ENCODE results near the gene MYH11. TPM values are rescaled to one million over a fixed set of nuclear protein-coding genes. Genes with fewer than 3 reads are reported as not detected.

The MYH11 gene
- total and polyA plus RNA-seq, 5 donors from 2014 or later, result 0.15 to 0.67 (median 0.43) TPM; not detected in 1

DNA sequence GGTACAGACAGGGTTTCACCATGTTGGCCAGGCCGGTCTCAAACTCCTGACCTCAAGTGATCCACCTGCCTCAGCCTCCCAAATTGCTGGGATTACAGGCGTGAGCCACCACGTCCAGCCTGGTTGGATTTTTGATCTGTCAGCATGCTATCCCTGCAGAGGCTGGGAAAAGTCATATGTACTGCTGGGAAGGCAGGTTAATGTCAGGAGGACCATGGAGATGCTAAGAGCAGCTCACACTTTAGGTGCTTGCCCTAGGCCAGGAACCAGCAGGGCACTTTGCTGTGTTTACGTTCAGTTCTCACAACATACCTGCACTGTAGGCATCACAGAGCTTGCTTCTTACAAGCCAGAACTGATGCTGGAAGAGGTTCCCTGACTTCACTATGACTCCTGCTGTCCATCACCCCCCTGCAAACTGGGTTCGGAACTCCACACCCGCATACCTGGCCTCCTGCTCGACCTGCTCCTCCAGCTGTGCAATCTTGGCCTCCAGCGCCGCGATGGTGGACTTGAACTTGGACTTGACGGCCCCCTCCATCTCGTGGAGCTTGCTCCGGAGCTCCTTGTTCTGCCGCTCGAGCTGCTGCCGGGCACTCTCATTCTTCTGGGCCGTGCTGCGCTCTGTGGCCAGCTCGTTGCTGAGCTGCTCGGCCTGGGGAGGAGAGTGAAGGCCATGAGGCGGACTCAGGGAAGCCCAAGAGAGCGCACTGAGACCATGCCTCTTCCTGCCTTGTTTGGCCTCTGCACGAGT lies 140.0 kb downstream of the MYH11 start:
- Mint-ChIP-seq H3K4me3 (no peak overlapping the region), H3K27ac (peak overlapping the region in 1 of 3 donors; percentile 29), H3K27me3 (no peaks in the 10 kb centered on the region), H3K36me3 (peaks cover 22% of the 10 kb centered on the region), H3K4me1 (peaks cover 0 to 15% (median 5%) of the 10 kb centered on the region in 4 donors), H3K9me3 (no peaks in the 10 kb centered on the region)
- Histone ChIP-seq H3K36me3 (ENCODE audit: control insufficient read depth, insufficient read depth, low read length) (peaks cover 36% of the 10 kb centered on the region), H3K4me1 (ENCODE audit: control insufficient read depth, insufficient read depth, low read length, poor library complexity, severe bottlenecking) (no peaks in the 10 kb centered on the region), H3K4me3 (ENCODE audit: low read depth, low read length) (no peak overlapping the region), H3K9me3 (ENCODE audit: control insufficient read depth in 2 of 2, low read length in 2 of 2) (no peaks in the 10 kb centered on the region), H3K27ac (ENCODE audit: insufficient read depth, low read length, poor library complexity, severe bottlenecking) (no peak overlapping the region), H3K27me3 (ENCODE audit: control insufficient read depth, insufficient read depth, low read length) (no peaks in the 10 kb centered on the region)
- DNase-seq (no peak), ATAC-seq (ENCODE audit: low read depth in 2 of 2) (no peak)

DNA sequence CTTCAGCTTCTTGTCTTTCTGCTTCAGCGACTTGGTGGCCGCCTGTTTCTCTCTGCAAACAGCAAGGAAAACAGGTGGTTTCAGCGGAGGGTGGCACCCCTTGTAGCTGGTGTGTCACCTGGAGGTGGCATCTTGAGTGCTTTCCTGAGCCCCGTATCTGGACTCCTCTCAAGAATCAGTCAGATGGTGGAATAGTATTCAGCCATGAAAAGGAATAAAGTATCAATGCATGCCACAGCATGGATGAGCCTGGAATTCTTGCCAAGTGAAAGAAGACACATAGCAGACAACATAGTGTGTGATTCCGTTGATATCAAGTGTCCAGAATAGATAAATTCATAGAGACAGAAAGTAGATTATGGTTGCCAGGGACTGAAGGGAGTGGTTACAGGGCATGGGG lies 141.6 kb downstream of the MYH11 start:
- H3K9me3 Mint-ChIP-seq, result no peaks in the 10 kb centered on the region
- Histone ChIP-seq H3K4me3 (ENCODE audit: low read depth, low read length) (no peak overlapping the region), H3K36me3 (ENCODE audit: control insufficient read depth, insufficient read depth, low read length) (peaks cover 28% of the 10 kb centered on the region), H3K9me3 (ENCODE audit: control insufficient read depth in 2 of 2, low read length in 2 of 2) (no peaks in the 10 kb centered on the region), H3K27ac (ENCODE audit: insufficient read depth, low read length, poor library complexity, severe bottlenecking) (no peak overlapping the region), H3K27me3 (ENCODE audit: control insufficient read depth, insufficient read depth, low read length) (no peaks in the 10 kb centered on the region), H3K4me1 (ENCODE audit: control insufficient read depth, insufficient read depth, low read length, poor library complexity, severe bottlenecking) (no peaks in the 10 kb centered on the region)
- ATAC-seq (ENCODE audit: low read depth in 2 of 2) (no peak), DNase-seq (no peak)
- peaks cover 23% of the 10 kb centered on the region for H3K36me3 Mint-ChIP-seq
- no peak overlapping the region for H3K27ac Mint-ChIP-seq
- H3K4me3 Mint-ChIP-seq, result no peak overlapping the region
- H3K27me3 Mint-ChIP-seq, result no peaks in the 10 kb centered on the region
- peaks cover 0 to 21% (median 10%) of the 10 kb centered on the region in 4 donors for H3K4me1 Mint-ChIP-seq

DNA sequence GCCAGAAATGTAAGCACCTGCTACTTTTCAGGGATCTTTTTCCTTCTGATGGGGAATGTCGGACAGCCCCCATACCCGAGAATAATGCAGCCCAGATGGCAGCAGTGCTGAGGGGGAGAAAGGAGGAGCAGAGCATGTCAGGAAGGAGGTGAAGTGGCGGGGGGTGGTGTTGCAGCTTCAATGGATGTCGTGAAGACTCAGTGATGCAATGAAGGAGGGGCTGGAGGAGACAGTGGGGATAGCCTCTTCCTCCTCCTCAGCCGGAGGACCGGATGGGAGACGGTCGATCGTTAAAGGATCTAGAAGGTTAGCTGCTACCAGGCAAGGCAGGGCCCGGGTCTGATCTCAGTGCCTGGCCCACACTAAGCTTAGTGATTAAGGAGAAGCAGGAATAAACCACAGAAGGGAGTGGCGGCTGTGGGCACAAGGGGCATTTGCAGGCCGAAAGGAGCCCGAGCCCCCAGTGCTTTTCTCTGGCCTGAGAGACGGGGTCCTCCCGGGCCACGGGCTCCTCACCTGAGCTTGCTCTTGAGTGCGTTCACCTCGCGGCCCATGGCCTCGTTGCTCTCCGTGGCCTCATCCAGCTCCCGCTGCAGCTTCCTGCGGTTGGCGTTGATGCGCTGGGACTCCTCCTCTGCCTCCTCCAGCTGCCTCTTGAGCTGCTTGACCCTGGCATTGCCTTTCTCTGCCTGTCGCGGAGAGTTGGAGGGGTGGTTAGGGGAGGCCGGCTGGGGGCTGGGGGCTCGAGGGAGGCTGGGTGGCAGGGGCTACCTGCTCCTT lies 142.2 kb downstream of the MYH11 start:
- Mint-ChIP-seq H3K27me3 (no peaks in the 10 kb centered on the region), H3K9me3 (no peaks in the 10 kb centered on the region), H3K36me3 (peaks cover 23% of the 10 kb centered on the region), H3K4me1 (peaks cover 0 to 21% (median 10%) of the 10 kb centered on the region in 4 donors), H3K27ac (no peak overlapping the region), H3K4me3 (no peak overlapping the region)
- ATAC-seq (ENCODE audit: low read depth in 2 of 2) (no peak), DNase-seq (no peak)
- Histone ChIP-seq H3K9me3 (ENCODE audit: control insufficient read depth in 2 of 2, low read length in 2 of 2) (no peaks in the 10 kb centered on the region), H3K36me3 (ENCODE audit: control insufficient read depth, insufficient read depth, low read length) (peaks cover 28% of the 10 kb centered on the region), H3K4me1 (ENCODE audit: control insufficient read depth, insufficient read depth, low read length, poor library complexity, severe bottlenecking) (no peaks in the 10 kb centered on the region), H3K27ac (ENCODE audit: insufficient read depth, low read length, poor library complexity, severe bottlenecking) (no peak overlapping the region), H3K27me3 (ENCODE audit: control insufficient read depth, insufficient read depth, low read length) (no peaks in the 10 kb centered on the region), H3K4me3 (ENCODE audit: low read depth, low read length) (no peak overlapping the region)

DNA sequence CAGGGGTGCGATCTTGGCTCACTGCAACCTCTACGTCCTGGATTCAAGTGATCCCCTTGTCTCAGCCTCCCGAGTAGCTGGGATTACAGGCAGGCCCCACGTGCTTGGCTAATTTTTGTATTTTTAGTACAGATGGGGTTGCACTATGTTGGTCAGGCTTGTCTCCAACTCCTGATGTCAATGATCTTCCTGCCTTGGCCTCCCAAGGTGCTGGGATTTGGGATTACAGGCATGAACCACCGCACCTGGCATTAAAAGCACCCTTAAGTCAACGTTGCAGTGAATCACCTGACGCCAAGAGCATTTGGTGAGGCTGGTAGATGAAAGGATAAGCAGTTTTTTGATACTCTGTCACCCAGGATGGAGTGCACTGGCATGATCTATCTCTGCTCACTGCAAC lies 147.8 kb downstream of the MYH11 start:
- no peak overlapping the region for H3K27ac Mint-ChIP-seq
- peaks cover 11 to 27% (median 15%) of the 10 kb centered on the region in 4 donors for H3K4me1 Mint-ChIP-seq

DNA sequence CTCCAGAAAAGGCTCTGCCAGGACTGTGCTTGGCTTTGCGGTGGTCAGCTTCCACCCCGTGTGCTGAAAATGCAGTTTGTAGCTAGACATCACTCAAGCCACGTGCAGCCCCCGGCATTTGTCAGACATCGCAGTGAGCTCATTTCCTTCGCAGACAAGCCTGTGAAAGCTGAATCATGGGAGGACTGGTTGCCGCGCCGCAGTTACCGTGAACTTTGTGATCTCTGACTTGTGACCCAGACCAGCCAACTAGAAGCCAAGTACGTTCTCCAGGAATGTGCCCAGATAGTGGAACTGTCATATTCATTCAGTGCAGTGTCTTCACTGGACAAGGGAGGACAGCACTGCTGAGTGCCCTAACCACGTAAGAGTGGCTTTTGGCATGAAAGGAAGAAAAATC lies 148.7 kb downstream of the MYH11 start:
- Histone ChIP-seq H3K36me3 (ENCODE audit: control insufficient read depth, insufficient read depth, low read length) (peaks cover 23% of the 10 kb centered on the region), H3K27ac (ENCODE audit: insufficient read depth, low read length, poor library complexity, severe bottlenecking) (no peak overlapping the region), H3K4me1 (ENCODE audit: control insufficient read depth, insufficient read depth, low read length, poor library complexity, severe bottlenecking) (no peaks in the 10 kb centered on the region), H3K4me3 (ENCODE audit: low read depth, low read length) (no peak overlapping the region), H3K9me3 (ENCODE audit: control insufficient read depth in 2 of 2, low read length in 2 of 2) (no peaks in the 10 kb centered on the region), H3K27me3 (ENCODE audit: control insufficient read depth, insufficient read depth, low read length) (no peaks in the 10 kb centered on the region)
- Mint-ChIP-seq H3K27me3 (no peaks in the 10 kb centered on the region), H3K27ac (no peak overlapping the region), H3K36me3 (peaks cover 16% of the 10 kb centered on the region), H3K9me3 (peaks cover 0 to 1% (median 0%) of the 10 kb centered on the region in 7 donors), H3K4me3 (no peak overlapping the region), H3K4me1 (peaks cover 14 to 27% (median 16%) of the 10 kb centered on the region in 4 donors)
- DNase-seq (no peak), ATAC-seq (ENCODE audit: low read depth in 2 of 2) (no peak)

More for the DNA sequence above, 147.8 kb downstream of the MYH11 start:
- no peaks in the 10 kb centered on the region for H3K9me3 ChIP-seq (ENCODE audit: control insufficient read depth in 2 of 2, low read length in 2 of 2)
- no peaks in the 10 kb centered on the region for H3K27me3 ChIP-seq (ENCODE audit: control insufficient read depth, insufficient read depth, low read length)
- peaks cover 22% of the 10 kb centered on the region for H3K36me3 ChIP-seq (ENCODE audit: control insufficient read depth, insufficient read depth, low read length)
- DNase-seq (no peak), ATAC-seq (ENCODE audit: low read depth in 2 of 2) (no peak)
- no peak overlapping the region for H3K4me3 ChIP-seq (ENCODE audit: low read depth, low read length)
- Mint-ChIP-seq H3K27me3 (no peaks in the 10 kb centered on the region), H3K9me3 (no peaks in the 10 kb centered on the region), H3K36me3 (peaks cover 21% of the 10 kb centered on the region), H3K4me3 (no peak overlapping the region)
- H3K4me1 ChIP-seq (ENCODE audit: control insufficient read depth, insufficient read depth, low read length, poor library complexity, severe bottlenecking), result no peaks in the 10 kb centered on the region
- H3K27ac ChIP-seq (ENCODE audit: insufficient read depth, low read length, poor library complexity, severe bottlenecking), result no peak overlapping the region

DNA sequence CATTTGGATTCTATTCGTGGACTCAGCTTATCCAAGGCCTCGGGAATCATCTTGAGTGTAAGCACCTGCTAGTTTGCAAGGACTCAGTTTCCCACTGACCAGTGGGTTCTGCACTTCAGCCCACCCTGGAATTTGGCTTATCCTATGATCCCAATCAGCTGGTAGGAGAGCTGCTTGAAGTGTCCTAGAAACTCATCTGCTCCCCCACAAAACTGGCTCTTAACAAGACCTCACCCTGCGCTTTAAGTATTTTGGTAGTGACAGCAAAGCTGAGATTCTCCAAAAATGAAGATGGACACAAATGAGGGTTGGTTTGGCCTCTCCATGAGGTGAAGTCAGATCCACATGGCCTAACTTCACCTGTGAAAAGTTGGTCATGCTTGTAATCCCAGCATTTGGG lies 149.5 kb downstream of the MYH11 start:
- Mint-ChIP-seq H3K4me1 (peaks cover 10 to 27% (median 17%) of the 10 kb centered on the region in 4 donors), H3K27me3 (no peaks in the 10 kb centered on the region), H3K9me3 (peaks cover 0 to 1% (median 0%) of the 10 kb centered on the region in 7 donors), H3K4me3 (no peak overlapping the region), H3K36me3 (peaks cover 20% of the 10 kb centered on the region), H3K27ac (no peak overlapping the region)
- Histone ChIP-seq H3K27me3 (ENCODE audit: control insufficient read depth, insufficient read depth, low read length) (no peaks in the 10 kb centered on the region), H3K4me1 (ENCODE audit: control insufficient read depth, insufficient read depth, low read length, poor library complexity, severe bottlenecking) (no peaks in the 10 kb centered on the region), H3K4me3 (ENCODE audit: low read depth, low read length) (no peak overlapping the region), H3K9me3 (ENCODE audit: control insufficient read depth in 2 of 2, low read length in 2 of 2) (no peaks in the 10 kb centered on the region), H3K36me3 (ENCODE audit: control insufficient read depth, insufficient read depth, low read length) (peaks cover 29% of the 10 kb centered on the region), H3K27ac (ENCODE audit: insufficient read depth, low read length, poor library complexity, severe bottlenecking) (no peak overlapping the region)
- DNase-seq, result no peak
- ATAC-seq (ENCODE audit: low read depth in 2 of 2), result no peak

DNA sequence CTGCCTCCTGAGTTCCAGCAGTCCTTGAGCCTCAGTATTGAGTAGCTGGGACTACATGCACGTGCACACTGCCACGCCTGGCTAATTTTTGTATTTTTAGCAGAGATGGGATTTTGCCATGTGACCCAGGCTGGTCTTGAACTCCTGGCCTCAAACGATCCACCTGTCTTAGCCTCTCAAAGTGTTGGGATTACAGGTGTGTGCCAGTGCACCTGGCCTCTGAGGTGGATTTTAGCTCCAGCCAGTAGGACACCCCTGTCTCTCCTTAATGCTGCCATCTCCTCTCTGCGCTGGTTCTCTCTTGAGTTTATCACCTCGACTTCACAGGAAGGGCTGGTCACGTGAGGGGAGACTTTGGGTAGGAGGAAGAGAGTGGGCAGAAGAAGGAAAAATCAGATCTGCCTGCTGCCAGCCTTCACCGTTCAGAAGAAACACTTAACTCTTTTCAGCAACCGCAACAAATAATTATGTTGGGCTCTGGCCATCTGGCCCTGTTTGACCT lies 151.7 kb downstream of the MYH11 start:
- DNase-seq, result no peak
- no peaks in the 10 kb centered on the region for H3K4me1 ChIP-seq (ENCODE audit: control insufficient read depth, insufficient read depth, low read length, poor library complexity, severe bottlenecking)
- peaks cover 0 to 1% (median 0%) of the 10 kb centered on the region in 7 donors for H3K9me3 Mint-ChIP-seq
- ATAC-seq (ENCODE audit: low read depth in 2 of 2), result no peak
- H3K27ac Mint-ChIP-seq, result peak overlapping the region in 2 of 3 donors; percentile 26 to 79
- no peaks in the 10 kb centered on the region for H3K9me3 ChIP-seq (ENCODE audit: control insufficient read depth in 2 of 2, low read length in 2 of 2)
- H3K27me3 Mint-ChIP-seq, result no peaks in the 10 kb centered on the region
- H3K4me3 ChIP-seq (ENCODE audit: low read depth, low read length), result no peak overlapping the region
- H3K4me1 Mint-ChIP-seq, result peaks cover 5 to 21% (median 14%) of the 10 kb centered on the region in 4 donors
- H3K36me3 ChIP-seq (ENCODE audit: control insufficient read depth, insufficient read depth, low read length), result peaks cover 50% of the 10 kb centered on the region
- H3K27ac ChIP-seq (ENCODE audit: insufficient read depth, low read length, poor library complexity, severe bottlenecking), result no peak overlapping the region
- no peaks in the 10 kb centered on the region for H3K27me3 ChIP-seq (ENCODE audit: control insufficient read depth, insufficient read depth, low read length)
- no peak overlapping the region for H3K4me3 Mint-ChIP-seq
- H3K36me3 Mint-ChIP-seq, result peaks cover 25% of the 10 kb centered on the region

Data from CD4-positive, CD25-positive, alpha-beta regulatory T cell (primary cell).